HG02973 (cell line): ENCODE results near the gene CBX8.

ENCODE experiments used
- ATAC-seq: cut with Tn5 transposase; IDR thresholded peaks from one replicate; pipeline ENCODE4 v1.9.1; 2021; ENCODE audit warnings: moderate library complexity; ENCODE audit not compliant: unreplicated experiment

CBX8 gene

GRCh38 chr17:79796763-79797491, at the start of gene CBX8:
CBX8 (minus strand) TSS chr17:79797077; CDS start chr17:79796998, 79 bp downstream.
- ATAC-seq = peak; percentile 87

DNA sequence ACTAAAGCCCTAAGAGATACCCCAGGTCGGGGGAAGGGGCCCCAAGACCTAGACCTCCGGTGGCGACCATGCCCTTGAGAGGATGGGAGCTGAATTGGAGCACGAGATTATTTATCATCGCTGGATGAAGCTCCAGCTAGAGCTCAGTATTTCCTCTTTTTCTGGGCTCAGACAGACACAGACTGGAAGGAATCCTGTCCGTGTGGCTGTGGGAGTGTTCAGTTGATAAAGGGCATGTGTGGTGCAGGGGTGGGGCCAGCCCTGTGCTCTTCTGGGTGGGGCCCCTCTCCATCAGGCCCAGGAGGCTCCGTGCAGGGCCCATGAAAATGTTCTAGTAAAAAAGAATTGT, 48.7 kb upstream of the CBX8 start:
- no peak for ATAC-seq

GRCh38 chr17:79844869-79845600, 48.2 kb upstream of the CBX8 start:
- no peak for ATAC-seq

DNA sequence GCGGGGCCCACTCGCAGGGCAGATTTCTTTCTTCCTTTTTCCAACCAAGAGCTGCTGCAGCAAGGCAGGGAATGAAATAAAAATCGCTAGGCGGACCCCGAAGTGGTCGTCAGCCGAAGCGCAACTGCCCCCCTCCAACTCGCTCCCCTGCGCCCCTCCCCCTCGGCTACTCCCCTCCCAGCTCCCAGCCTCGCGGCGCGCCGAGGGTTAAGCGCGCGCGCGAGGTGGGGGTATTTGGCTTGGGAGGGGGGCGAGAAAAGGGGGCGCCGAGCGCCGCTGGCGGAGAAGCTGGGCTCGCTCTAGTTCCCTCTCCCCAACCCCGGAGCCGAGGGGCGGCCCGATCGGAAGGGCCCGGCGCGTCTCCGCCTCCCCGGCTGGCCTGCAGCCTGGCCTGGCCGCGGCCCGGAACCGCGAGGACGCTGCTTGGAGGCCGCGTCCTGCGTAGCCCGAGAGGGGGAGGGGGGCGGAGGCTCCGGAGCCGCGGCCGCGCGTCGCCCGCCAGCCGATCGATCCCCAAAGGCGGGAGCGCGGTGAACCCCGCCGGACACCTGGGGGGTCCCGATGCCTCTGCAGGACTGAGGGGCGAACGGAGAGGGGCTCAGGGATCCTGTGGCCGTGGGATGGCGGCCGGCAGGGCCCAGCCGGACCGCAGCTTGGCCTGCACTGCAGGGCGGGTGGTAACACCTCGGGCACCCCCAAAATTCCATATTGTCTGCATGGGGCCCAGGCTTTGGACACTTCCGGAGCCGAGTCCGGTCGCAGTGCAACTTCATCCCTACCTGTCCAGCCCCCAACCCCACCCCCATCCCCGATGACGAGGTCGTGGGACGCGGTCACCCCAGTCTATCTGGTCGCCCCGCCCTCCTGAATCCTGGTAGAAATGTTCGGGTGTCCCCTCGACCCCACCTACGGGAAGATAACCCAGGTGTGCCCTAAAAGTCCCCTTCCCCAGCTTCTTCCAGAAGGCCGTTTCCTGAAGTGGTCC, 47.2 kb upstream of the CBX8 start:
- ATAC-seq = no peak

DNA sequence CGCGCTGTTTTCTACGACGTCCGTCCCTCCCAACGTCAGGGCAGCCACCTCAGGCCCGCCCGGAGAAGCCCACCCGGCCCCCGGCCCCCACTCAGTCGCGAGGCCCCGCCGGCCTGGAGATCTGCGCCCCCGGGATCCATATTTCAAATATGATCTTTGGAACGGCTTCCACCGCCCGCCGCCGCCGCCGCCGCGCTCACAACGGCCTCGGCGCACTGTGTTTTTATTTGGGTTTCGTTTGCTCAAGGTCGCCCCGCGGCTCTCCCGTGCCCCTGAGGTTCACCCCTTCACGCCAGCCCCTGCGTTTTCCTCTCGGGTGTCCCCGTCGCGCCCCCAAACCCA, 46.6 kb upstream of the CBX8 start:
- no peak for ATAC-seq

DNA sequence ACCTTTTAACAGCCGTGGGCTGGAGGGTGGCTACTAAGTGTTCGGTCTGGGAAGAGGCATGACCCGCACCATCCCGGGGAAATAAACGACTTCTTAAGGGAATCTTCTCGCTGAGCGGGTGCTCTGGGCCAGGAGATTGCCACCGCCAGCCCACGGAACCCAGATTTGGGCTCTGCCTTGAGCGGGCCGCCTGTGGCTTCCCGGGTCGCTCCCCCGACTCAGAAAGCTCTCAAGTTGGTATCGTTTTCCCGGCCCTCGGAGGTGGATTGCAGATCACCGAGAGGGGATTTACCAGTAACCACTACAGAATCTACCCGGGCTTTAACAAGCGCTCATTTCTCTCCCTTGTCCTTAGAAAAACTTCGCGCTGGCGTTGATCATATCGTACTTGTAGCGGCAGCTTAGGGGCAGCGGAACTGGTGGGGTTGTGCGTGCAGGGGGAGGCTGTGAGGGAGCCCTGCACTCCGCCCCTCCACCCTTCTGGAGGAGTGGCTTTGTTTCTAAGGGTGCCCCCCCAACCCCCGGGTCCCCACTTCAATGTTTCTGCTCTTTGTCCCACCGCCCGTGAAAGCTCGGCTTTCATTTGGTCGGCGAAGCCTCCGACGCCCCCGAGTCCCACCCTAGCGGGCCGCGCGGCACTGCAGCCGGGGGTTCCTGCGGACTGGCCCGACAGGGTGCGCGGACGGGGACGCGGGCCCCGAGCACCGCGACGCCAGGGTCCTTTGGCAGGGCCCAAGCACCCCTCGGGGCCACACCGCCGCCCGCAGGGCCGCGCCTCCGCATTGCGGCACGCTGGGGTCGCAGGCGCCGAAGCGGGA, 46.0 kb upstream of the CBX8 start:
- ATAC-seq = no peak

GRCh38 chr17:79842136-79842655, 45.3 kb upstream of the CBX8 start:
- no peak for ATAC-seq

DNA sequence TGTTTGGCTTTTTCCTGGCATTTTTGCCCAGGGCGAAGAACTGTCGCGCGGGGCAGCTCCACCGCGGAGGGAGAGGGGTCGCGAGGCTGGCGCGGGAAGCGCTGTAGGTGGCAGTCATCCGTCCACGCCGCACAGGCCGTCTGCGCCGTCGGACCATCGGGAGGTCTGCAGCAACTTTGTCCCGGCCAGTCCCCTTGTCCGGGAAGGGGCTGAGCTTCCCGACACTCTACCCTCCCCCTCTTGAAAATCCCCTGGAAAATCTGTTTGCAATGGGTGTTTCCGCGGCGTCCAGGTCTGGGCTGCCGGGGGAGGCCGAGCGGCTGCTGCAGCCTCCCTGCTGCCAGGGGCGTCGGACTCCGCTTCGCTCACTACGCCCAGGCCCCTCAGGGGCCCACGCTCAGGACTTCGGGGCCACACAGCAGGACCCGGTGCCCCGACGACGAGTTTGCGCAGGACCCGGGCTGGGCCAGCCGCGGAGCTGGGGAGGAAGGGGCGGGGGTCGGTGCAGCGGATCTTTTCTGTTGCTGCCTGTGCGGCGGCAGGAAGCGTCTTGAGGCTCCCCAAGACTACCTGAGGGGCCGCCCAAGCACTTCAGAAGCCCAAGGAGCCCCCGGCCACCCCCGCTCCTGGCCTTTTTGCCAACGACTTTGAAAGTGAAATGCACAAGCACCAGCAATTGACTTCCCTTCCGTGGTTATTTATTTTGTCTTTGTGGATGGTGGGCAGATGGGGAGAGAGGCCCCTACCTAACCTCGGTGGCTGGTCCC, 44.7 kb upstream of the CBX8 start:
- ATAC-seq = no peak

DNA sequence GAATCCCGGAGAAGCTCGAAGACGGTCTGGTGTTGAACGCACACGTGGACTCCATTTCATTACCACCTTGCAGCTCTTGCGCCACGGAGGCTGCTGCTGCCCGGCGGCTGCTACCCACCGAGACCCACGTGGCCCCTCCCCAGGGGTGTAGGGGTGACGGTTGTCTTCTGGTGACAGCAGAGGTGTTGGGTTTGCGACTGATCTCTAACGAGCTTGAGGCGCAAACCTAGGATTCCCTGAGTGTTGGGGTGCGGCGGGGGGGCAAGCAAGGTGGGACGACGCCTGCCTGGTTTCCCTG, 44.1 kb upstream of the CBX8 start:
- ATAC-seq = no peak

DNA sequence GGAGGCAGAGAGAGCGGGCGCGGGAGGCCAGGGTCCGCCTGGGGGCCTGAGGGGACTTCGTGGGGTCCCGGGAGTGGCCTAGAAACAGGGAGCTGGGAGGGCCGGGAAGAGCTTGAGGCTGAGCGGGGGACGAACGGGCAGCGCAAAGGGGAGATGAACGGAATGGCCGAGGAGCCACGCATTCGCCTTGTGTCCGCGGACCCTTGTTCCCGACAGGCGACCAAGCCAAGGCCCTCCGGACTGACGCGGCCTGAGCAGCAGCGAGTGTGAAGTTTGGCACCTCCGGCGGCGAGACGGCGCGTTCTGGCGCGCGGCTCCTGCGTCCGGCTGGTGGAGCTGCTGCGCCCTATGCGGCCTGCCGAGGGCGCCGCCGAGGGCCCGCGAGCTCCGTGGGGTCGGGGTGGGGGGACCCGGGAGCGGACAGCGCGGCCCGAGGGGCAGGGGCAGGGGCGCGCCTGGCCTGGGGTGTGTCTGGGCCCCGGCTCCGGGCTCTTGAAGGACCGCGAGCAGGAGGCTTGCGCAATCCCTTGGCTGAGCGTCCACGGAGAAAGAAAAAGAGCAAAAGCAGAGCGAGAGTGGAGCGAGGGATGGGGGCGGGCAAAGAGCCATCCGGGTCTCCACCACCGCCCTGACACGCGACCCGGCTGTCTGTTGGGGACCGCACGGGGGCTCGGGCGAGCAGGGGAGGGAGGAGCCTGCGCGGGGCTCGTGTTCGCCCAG, 43.6 kb upstream of the CBX8 start:
- ATAC-seq = no peak

- peak; percentile 45 for ATAC-seq
Measured at GRCh38 chr17:79839356-79840268, 42.7 kb upstream of the CBX8 start, which contains the start of gene CBX4. CBX4 (minus strand) TSS chr17:79839440; CDS start chr17:79839251, 189 bp downstream.

- peak; percentile 13 for ATAC-seq
Measured at GRCh38 chr17:79838522-79839274, 41.8 kb upstream of the CBX8 start.

DNA sequence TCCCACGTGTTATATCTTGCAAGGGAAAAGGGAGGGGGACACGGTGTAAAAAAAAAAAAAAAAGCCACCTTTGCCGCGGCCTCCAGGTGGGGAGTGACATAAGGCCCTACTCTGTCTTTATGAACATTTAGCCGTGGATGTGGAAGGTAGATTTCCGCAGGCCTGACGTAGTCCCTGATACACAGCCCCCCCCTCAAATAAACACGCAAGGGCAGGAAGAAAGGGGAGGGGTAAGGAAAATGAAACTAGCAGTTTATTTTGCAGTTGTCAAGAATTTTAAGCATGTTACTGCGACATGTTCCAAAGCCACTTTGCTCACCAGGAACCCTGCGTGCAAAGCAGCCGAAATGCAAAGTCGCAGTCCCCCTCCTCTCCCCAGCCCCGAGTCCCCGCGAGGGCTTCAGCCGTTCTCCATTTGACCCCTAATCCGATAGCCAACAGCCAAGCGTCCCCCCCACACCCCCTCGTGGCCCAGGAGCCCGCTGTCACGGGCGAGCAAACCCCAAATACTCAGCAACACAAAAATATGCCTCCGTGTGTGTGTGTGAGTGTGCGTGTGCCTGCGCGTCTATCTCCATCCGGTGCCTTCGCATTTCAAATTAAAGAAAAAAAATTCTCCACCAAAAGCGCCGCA, 41.1 kb upstream of the CBX8 start:
- ATAC-seq = no peak

- no peak for ATAC-seq
Measured at GRCh38 chr17:79836972-79837887, 40.4 kb upstream of the CBX8 start.

DNA sequence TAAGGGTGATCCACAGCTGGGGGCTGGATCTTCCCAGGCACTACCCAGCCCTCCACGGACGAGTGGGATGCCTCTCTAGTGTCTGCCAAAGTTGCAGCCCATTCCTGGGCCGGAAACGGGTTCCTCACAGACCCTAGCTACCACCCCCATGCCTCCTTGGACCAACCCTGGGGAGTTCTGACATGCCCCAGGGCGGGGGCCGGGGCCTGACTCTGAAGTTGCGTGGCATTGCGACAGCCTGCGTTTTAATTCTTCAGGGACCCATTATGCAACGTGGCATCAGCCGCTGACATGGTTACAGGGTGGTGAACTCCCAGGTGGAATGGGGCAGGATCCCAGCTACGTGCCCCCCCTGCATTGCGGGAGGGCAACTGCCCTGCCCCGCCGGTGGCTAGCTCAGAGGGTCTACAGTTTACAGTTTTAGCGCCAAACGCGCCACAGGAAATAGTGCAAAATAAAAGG, 39.7 kb upstream of the CBX8 start:
- no peak for ATAC-seq
